Eye (tissue), 1 donor: ENCODE results near the gene HIP1.
"Not testable (repeated sequence)": the region's sequence is repeated elsewhere in the genome, so short reads cannot be mapped to it uniquely, and the experiment has no call there.

Experiments used
- DNase-seq: peaks from one replicate; pipeline ENCODE4 v3.0.0-alpha.2; 2015

Gene HIP1

GRCh38 chr7:75738604-75738974, at the start of gene HIP1:
TSS of gene HIP1 (minus strand) at chr7:75738941. CDS start at chr7:75738920, 21 bp downstream.
- no peak for DNase-seq

GRCh38 chr7:75788154-75788847, 49.6 kb upstream of the HIP1 start:
- not testable (repeated sequence) for DNase-seq

GRCh38 chr7:75783058-75783457, 44.3 kb upstream of the HIP1 start:
- DNase-seq: not testable (repeated sequence)

GRCh38 chr7:75780647-75781273, 42.0 kb upstream of the HIP1 start:
- not testable (repeated sequence) for DNase-seq

- not testable (repeated sequence) for DNase-seq
Observed at GRCh38 chr7:75779516-75779915, 40.8 kb upstream of the HIP1 start.

- DNase-seq: not testable (repeated sequence)
Observed at GRCh38 chr7:75779035-75779434, 40.3 kb upstream of the HIP1 start.

GRCh38 chr7:75776295-75776971, 37.7 kb upstream of the HIP1 start:
- no peak for DNase-seq

- DNase-seq: not testable (repeated sequence)
Observed at GRCh38 chr7:75773958-75774357, 35.2 kb upstream of the HIP1 start.

- no peak for DNase-seq
Observed at GRCh38 chr7:75772081-75773077, 33.6 kb upstream of the HIP1 start, which contains the start of gene CCL26. TSS of gene CCL26 (minus strand) at chr7:75772211. CDS start at chr7:75772176, 35 bp downstream.

GRCh38 chr7:75771224-75771623, 32.5 kb upstream of the HIP1 start:
- no peak for DNase-seq

- DNase-seq: peak; percentile 79
Observed at GRCh38 chr7:75762350-75762917, 23.7 kb upstream of the HIP1 start.

GRCh38 chr7:75761801-75762200, 23.1 kb upstream of the HIP1 start:
- DNase-seq: not testable (repeated sequence)

- no peak for DNase-seq
Observed at GRCh38 chr7:75758491-75758890, 19.8 kb upstream of the HIP1 start.

- no peak for DNase-seq
Observed at GRCh38 chr7:75757860-75758259, 19.1 kb upstream of the HIP1 start.

- no peak for DNase-seq
Observed at GRCh38 chr7:75756991-75757676, 18.4 kb upstream of the HIP1 start.

- peak; percentile 81 for DNase-seq
Observed at GRCh38 chr7:75756206-75756990, 17.7 kb upstream of the HIP1 start.

- DNase-seq: no peak
Observed at GRCh38 chr7:75743455-75743859, 4.7 kb upstream of the HIP1 start.

- DNase-seq: no peak
Observed at GRCh38 chr7:75740846-75741497, 2.2 kb upstream of the HIP1 start.

GRCh38 chr7:75739796-75740672, 1.3 kb upstream of the HIP1 start:
- DNase-seq: no peak
